K562 (cell line): ENCODE results near the gene RAB6A. TPM values are rescaled to one million over a fixed set of nuclear protein-coding genes. Genes with fewer than 3 reads are reported as not detected.
A peak's percentile ranks its signal among the peaks of the same experiment; 100 is the strongest.

Experiments
- AFF1 ChIP-seq, 2 experiments: fragments of 450-650 bp; IDR thresholded peaks; 2 replicates each; pipeline ENCODE4 v1.6.1; 2018; ENCODE audit warnings: mild to moderate bottlenecking in 2 of 2, low read depth in 1 of 2; ENCODE audit not compliant: partially characterized antibody in 2 of 2
- BRD9 ChIP-seq: fragments of 450-650 bp; IDR thresholded peaks from 2 replicates; pipeline ENCODE4 v1.6.1; 2018; ENCODE audit warnings: low read depth; ENCODE audit not compliant: partially characterized antibody
- CLOCK ChIP-seq: fragments of 250-450 bp; sonication (Bioruptor Pico); IDR thresholded peaks from 2 replicates; pipeline ENCODE4 v1.4.0; 2020; ENCODE audit warnings: mild to moderate bottlenecking, moderate library complexity, borderline replicate concordance
- FOSL1 ChIP-seq: fragments of 200-800 bp; sonication (Bioruptor generic); conservative IDR thresholded peaks from 2 replicates; pipeline ENCODE4 v1.6.1; 2016; ENCODE audit warnings: missing genetic modification characterization, missing compliant biosample characterization
- KAT2B ChIP-seq: IDR thresholded peaks from one replicate; pipeline ENCODE4 v1.6.1; 2012; ENCODE audit warnings: low read depth, mild to moderate bottlenecking, control low read depth, inconsistent platforms, low read length, moderate library complexity
- POLR2B ChIP-seq: fragments of 450-650 bp; IDR thresholded peaks from 2 replicates; pipeline ENCODE4 v1.6.1; 2018; ENCODE audit warnings: low read depth; ENCODE audit not compliant: partially characterized antibody
- ZFPM2 ChIP-seq: fragments of 250-450 bp; sonication (Bioruptor Pico); IDR thresholded peaks from 2 replicates; pipeline ENCODE4 v1.5.1; 2022; ENCODE audit warnings: mild to moderate bottlenecking
- ZKSCAN8 ChIP-seq: fragments of 200-800 bp; sonication (Bioruptor generic); IDR thresholded peaks from 2 replicates; pipeline ENCODE4 v1.6.1; 2016; ENCODE audit warnings: missing genetic modification characterization, missing compliant biosample characterization
- ZNF253 ChIP-seq: fragments of 250-450 bp; sonication (Bioruptor Pico); conservative IDR thresholded peaks from 2 replicates; pipeline ENCODE4 v1.6.1; 2021; ENCODE audit warnings: mild to moderate bottlenecking
- ZNF445 ChIP-seq: fragments of 250-450 bp; sonication (Bioruptor Pico); IDR thresholded peaks from 2 replicates; pipeline ENCODE4 v1.4.0; 2020; ENCODE audit warnings: low read depth, mild to moderate bottlenecking, moderate library complexity
- polyA plus RNA-seq, 8 experiments: library from polyadenylated mRNA; depleted of rRNA in 4 of 8; stranded (reverse) in 5 of 8; unstranded in 3 of 8; fragments of >200 nt; fragmentation: Nextera tagmentation in 2 of 8; fragmentation: Illumina TruSeq in 1 of 8; extraction: Ambion mirVana in 2 of 8; extraction: Trizol in 1 of 8; gene quantifications; 2 replicates each; pipeline versions ENCODE4 v1.2.1 to v1.2.3, GENCODE V29; 2011 to 2014; ENCODE audit warnings: inconsistent platforms in 1 of 8, missing spikeins in 1 of 8
- total RNA-seq, 7 experiments: library from RNA; depleted of rRNA in 6 of 7; stranded (reverse); fragments of >200 nt in 6 of 7; fragmentation: Illumina TruSeq in 2 of 7; extraction: Trizol in 2 of 7; gene quantifications; 2 replicates each; pipeline versions ENCODE4 v1.2.1 to v1.2.3, GENCODE V29; 2011 to 2021; ENCODE audit warnings: low replicate concordance in 1 of 7
- TF ChIP-seq, protein P1 (sequence below): sonication (generic); formaldehyde crosslinking; IDR thresholded peaks from 2 replicates; pipeline ENCODE4 v1.8.0; 2023; ENCODE audit warnings: missing genetic modification reagents, mild to moderate bottlenecking, borderline replicate concordance
- TF ChIP-seq, protein P2 (sequence below): fragments of 450-650 bp; conservative IDR thresholded peaks from 2 replicates; pipeline ENCODE4 v1.6.1; 2016; ENCODE audit warnings: missing genetic modification characterization, low read depth, mild to moderate bottlenecking, control low read depth, missing compliant biosample characterization

The RAB6A gene
- total and polyA plus RNA-seq, 9 of the 15 experiments (the other 6 are each of a cell fraction or from before 2014, with no cell fraction given), result 14.0 to 95.3 (median 45.4) TPM

- TF ChIP-seq, protein P1, sequence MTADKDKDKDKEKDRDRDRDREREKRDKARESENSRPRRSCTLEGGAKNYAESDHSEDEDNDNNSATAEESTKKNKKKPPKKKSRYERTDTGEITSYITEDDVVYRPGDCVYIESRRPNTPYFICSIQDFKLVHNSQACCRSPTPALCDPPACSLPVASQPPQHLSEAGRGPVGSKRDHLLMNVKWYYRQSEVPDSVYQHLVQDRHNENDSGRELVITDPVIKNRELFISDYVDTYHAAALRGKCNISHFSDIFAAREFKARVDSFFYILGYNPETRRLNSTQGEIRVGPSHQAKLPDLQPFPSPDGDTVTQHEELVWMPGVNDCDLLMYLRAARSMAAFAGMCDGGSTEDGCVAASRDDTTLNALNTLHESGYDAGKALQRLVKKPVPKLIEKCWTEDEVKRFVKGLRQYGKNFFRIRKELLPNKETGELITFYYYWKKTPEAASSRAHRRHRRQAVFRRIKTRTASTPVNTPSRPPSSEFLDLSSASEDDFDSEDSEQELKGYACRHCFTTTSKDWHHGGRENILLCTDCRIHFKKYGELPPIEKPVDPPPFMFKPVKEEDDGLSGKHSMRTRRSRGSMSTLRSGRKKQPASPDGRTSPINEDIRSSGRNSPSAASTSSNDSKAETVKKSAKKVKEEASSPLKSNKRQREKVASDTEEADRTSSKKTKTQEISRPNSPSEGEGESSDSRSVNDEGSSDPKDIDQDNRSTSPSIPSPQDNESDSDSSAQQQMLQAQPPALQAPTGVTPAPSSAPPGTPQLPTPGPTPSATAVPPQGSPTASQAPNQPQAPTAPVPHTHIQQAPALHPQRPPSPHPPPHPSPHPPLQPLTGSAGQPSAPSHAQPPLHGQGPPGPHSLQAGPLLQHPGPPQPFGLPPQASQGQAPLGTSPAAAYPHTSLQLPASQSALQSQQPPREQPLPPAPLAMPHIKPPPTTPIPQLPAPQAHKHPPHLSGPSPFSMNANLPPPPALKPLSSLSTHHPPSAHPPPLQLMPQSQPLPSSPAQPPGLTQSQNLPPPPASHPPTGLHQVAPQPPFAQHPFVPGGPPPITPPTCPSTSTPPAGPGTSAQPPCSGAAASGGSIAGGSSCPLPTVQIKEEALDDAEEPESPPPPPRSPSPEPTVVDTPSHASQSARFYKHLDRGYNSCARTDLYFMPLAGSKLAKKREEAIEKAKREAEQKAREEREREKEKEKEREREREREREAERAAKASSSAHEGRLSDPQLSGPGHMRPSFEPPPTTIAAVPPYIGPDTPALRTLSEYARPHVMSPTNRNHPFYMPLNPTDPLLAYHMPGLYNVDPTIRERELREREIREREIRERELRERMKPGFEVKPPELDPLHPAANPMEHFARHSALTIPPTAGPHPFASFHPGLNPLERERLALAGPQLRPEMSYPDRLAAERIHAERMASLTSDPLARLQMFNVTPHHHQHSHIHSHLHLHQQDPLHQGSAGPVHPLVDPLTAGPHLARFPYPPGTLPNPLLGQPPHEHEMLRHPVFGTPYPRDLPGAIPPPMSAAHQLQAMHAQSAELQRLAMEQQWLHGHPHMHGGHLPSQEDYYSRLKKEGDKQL (CRISPR knock-in tag), result no peak
- peak; percentile 63 for TF ChIP-seq BRD9
- no peak for TF ChIP-seq ZFPM2
- TF ChIP-seq, protein P2, sequence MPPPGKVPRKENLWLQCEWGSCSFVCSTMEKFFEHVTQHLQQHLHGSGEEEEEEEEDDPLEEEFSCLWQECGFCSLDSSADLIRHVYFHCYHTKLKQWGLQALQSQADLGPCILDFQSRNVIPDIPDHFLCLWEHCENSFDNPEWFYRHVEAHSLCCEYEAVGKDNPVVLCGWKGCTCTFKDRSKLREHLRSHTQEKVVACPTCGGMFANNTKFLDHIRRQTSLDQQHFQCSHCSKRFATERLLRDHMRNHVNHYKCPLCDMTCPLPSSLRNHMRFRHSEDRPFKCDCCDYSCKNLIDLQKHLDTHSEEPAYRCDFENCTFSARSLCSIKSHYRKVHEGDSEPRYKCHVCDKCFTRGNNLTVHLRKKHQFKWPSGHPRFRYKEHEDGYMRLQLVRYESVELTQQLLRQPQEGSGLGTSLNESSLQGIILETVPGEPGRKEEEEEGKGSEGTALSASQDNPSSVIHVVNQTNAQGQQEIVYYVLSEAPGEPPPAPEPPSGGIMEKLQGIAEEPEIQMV (tag), result no peak
- TF ChIP-seq AFF1 (IDR thresholded peaks at IDR 0.05; ENCODE audit: low read depth in 1 of 2, partially characterized antibody in 2 of 2), result peak; percentile 54 to 68
- no peak for TF ChIP-seq ZNF445
- peak; percentile 54; the same call in 1 of the 2 replicates for TF ChIP-seq ZKSCAN8 (CRISPR knock-in tag)
- TF ChIP-seq POLR2B, result peak; percentile 73
- TF ChIP-seq CLOCK (CRISPR knock-in tag), result no peak
- no peak for TF ChIP-seq ZNF253
- no peak for TF ChIP-seq KAT2B
- TF ChIP-seq FOSL1 (tag), result peak; percentile 96
Observed at GRCh38 chr11:73779084-73779902, 18.4 kb upstream of the RAB6A start (continued).
